ENCODE measurements around the gene SPINK5.

Gene SPINK5

DNA sequence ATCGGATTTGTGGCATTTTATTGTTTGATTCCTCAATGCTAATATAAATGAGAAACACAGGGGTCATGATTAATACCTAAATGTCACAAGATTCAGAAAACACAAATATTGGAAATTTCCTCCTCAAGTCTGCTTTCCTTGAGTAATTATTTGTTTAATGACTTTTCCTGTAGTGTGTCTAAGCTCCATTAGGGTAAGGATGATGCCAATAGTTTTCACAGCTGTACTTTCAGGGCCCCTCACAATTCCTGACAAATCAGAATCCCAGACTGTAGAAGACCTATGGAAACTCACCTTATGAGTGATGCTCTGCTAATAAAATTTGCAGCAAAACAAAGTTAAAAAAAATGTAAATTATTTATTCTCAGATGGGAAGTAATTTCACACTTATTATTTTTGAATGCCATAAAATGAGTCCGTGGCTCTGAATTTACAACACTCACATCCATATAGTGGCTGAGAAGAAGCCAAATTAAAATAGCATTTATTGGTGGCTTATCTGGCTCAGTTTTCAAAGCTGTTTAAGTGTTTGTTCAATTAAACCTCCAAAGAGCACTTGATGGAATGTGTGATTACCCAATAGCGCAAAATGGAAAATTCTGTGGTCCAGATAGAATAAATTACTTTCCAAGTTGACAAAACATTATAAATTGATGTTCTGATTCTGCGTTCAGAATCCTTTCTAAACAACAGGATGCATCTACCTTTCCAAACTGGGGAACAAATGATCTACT, 102.9 kb downstream of the SPINK5 start:
- DNase-seq (ENCODE audit: low read depth) = no peak
- H3K4me3 ChIP-seq (ENCODE audit: low read depth, low read length) = no peak overlapping the region
- TF ChIP-seq, protein P1, sequence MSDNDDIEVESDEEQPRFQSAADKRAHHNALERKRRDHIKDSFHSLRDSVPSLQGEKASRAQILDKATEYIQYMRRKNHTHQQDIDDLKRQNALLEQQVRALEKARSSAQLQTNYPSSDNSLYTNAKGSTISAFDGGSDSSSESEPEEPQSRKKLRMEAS (IDR thresholded peaks at IDR 0.05; ENCODE audit: low read depth, low read length) = no peak
- TF ChIP-seq, protein P2, sequence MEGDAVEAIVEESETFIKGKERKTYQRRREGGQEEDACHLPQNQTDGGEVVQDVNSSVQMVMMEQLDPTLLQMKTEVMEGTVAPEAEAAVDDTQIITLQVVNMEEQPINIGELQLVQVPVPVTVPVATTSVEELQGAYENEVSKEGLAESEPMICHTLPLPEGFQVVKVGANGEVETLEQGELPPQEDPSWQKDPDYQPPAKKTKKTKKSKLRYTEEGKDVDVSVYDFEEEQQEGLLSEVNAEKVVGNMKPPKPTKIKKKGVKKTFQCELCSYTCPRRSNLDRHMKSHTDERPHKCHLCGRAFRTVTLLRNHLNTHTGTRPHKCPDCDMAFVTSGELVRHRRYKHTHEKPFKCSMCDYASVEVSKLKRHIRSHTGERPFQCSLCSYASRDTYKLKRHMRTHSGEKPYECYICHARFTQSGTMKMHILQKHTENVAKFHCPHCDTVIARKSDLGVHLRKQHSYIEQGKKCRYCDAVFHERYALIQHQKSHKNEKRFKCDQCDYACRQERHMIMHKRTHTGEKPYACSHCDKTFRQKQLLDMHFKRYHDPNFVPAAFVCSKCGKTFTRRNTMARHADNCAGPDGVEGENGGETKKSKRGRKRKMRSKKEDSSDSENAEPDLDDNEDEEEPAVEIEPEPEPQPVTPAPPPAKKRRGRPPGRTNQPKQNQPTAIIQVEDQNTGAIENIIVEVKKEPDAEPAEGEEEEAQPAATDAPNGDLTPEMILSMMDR (IDR thresholded peaks at IDR 0.05; ENCODE audit: low read depth, low read length) = no peak

DNA sequence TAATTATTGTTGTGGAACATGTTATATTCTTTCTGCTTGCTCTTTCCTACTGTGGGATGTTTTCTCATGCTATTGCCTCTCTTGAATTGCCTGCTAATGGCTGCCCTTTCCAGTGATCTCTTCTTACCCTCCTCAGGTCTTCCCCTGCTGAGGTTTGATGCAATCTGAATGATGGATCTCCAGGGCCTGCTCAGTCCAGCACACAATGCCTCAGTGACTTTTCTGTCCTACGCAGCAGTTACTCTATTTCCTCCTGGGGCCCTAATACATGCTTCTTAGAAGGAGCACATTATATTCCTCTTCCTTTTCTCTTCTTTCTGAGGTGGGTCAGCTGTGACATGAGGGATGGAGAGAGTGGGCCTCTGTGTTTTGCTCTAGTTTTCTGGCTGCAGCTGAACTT, 104.5 kb downstream of the SPINK5 start, which contains the start of gene SPINK14:
Gene SPINK14 (plus strand): TSS at position 301 of the 400 bp plus-strand sequence. CDS start 1,187 bp downstream, outside the sequence.
- TF ChIP-seq, protein P2 (IDR thresholded peaks at IDR 0.05; ENCODE audit: low read depth, low read length) = no peak
- TF ChIP-seq MYC (IDR thresholded peaks at IDR 0.05; ENCODE audit: low read depth, low read length) (no peak), POLR2A (IDR thresholded peaks at IDR 0.05; ENCODE audit: extremely low read depth, insufficient read length) (no peak)
- TF ChIP-seq, protein P1 (IDR thresholded peaks at IDR 0.05; ENCODE audit: low read depth, low read length) = no peak
- DNase-seq (ENCODE audit: low read depth) = no peak
- no peak within 1 kb of the TSS for H3K4me3 ChIP-seq (ENCODE audit: low read depth, low read length)

DNA sequence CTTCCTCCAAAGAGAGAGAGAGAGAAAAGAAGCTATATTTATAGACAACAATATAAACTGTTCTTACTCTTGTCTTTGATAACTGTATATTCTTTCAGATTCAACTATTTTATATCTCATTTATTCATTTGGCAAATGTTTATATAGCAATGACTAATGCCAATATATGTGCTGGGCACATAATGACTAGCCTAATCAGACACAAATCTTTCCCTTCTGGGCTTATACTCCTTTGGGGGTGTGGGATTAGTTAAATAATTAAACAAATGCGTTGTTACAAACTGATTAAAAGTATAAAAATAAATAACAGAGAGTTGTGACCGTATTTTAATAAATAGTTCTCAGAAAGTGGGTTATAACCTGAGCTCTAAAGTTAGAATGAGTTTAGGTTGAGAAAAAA, 108.6 kb downstream of the SPINK5 start:
- TF ChIP-seq, protein P1 (IDR thresholded peaks at IDR 0.05; ENCODE audit: low read depth, low read length) = no peak
- TF ChIP-seq POLR2A (IDR thresholded peaks at IDR 0.05; ENCODE audit: extremely low read depth, insufficient read length) (no peak), MYC (IDR thresholded peaks at IDR 0.05; ENCODE audit: low read depth, low read length) (no peak)
- TF ChIP-seq, protein P2 (IDR thresholded peaks at IDR 0.05; ENCODE audit: low read depth, low read length) = no peak
- no peak overlapping the region for H3K4me3 ChIP-seq (ENCODE audit: low read depth, low read length)
- no peak for DNase-seq (ENCODE audit: low read depth)

DNA sequence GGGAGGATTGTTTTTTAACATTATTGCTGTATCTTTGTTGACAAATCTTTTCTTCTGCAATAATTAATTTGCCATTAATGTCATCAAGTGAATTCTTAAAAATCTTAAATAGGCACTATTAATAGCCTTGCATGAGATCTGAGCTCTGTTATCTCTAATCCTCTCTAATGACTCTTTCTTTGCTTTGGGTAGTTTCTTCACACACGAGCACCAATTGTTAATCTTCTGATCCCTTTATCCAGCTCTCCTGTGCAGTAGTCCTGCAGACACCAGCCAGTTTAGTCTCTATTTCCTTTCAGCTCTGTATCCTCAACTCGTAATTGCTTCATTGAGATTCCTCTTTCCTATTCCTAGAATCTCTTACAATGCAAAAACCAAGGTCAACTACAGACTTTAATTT, 112.7 kb downstream of the SPINK5 start:
- H3K4me3 ChIP-seq (ENCODE audit: low read depth, low read length) = no peak overlapping the region
- no peak for DNase-seq (ENCODE audit: low read depth)
- TF ChIP-seq MYC (IDR thresholded peaks at IDR 0.05; ENCODE audit: low read depth, low read length) (no peak), POLR2A (IDR thresholded peaks at IDR 0.05; ENCODE audit: extremely low read depth, insufficient read length) (no peak)
- TF ChIP-seq, protein P1 (IDR thresholded peaks at IDR 0.05; ENCODE audit: low read depth, low read length) = no peak
- TF ChIP-seq, protein P2 (IDR thresholded peaks at IDR 0.05; ENCODE audit: low read depth, low read length) = no peak

DNA sequence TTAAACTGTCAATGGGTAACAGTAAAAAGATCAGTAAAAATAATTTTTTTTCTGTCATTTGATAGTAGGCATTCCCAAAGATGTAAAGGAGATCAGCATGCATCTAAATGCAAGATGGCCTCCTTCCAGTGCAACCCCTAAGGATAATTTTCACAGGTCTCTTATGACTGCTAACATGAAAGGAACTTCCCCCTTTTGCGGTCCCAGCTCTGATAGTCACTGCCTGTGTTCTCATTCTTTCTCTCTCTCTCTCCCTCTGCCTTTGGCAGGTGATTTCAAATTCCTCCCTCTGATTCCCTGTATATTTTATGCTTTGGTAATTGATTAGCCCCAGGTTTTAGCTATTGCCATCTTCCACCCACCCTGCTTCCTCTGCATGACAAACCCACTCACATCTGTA, 113.4 kb downstream of the SPINK5 start:
- H3K4me3 ChIP-seq (ENCODE audit: low read depth, low read length) = no peak overlapping the region
- DNase-seq (ENCODE audit: low read depth) = peak; percentile 6
- TF ChIP-seq, protein P1 (IDR thresholded peaks at IDR 0.05; ENCODE audit: low read depth, low read length) = no peak
- TF ChIP-seq MYC (IDR thresholded peaks at IDR 0.05; ENCODE audit: low read depth, low read length) = no peak
- TF ChIP-seq, protein P2 (IDR thresholded peaks at IDR 0.05; ENCODE audit: low read depth, low read length) = no peak
- TF ChIP-seq POLR2A (IDR thresholded peaks at IDR 0.05; ENCODE audit: extremely low read depth, insufficient read length) = no peak
